GM19193 (cell line): ENCODE results near the gene TMOD1.

ENCODE experiments used
- POLR2A ChIP-seq: IDR thresholded peaks from 4 replicates; pipeline ENCODE4 v1.6.1; 2011; ENCODE audit not compliant: insufficient read depth, insufficient read length; ENCODE audit errors: extremely low read depth

TMOD1 gene

DNA sequence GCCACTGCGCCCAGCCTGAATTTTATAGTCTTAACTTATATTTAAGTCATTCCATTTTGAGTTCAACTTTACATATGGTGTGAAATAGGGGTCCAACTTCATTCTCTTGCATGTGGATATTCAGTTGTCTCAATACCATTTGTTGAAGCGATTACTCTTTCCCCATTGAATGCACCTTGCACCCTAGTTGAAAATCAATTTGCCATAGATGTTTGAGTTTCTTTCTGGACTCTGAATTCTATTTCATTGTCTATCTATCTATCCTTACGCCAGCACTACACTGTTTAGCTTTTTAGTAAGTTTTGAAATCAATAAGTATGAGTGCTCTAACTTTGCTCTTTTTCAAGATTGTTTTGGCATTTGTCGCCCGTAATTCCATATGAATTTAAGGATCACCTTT lies 49.8 kb downstream of the TMOD1 start:
- no peak for TF ChIP-seq POLR2A

GRCh38 chr9:97553141-97553540 lies 51.7 kb downstream of the TMOD1 start:
- TF ChIP-seq POLR2A: no peak

DNA sequence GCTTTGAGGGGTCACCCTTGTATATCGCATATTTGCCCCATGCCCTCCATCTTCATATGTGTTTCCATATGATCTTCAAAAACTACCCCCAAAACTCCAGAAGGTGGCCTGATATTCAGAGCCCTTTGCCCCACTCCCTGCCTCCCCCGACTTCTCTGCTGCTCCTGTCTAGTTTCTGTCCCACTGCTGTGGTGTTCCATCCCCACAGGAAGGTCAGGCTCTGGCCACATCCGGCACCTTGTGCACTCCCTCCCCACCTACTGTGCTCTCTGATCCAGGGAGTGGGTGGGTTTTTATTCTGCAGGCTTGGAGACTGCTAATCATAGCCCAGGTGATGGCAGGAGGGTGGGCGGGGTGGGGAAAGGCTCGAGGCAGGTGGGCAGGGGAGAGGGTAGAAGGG lies 52.4 kb downstream of the TMOD1 start:
- TF ChIP-seq POLR2A: no peak

DNA sequence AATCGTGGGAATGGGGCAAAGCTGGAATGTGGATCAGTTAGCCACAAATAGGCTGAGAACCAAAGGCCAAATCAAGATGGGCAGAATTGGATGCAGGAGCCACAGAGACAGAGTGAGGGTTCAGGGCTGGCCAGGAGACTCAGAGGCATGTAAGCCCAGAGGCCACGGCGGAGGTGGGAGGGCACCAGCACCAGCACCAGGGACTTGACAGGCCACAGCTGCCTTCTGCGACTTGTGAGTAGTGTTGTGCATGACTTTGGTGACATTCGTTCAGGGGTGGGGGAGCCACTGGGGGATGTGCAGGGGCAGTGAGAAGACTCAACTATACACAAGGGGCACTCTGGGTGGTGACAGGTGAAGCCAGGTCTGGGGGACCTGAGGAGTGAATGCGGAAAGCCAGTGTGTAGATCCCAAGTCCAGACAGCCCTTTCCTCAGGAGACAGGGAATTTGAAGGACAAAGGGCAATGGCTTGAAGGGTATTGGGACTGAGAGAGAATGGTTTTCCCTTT lies 53.2 kb downstream of the TMOD1 start:
- TF ChIP-seq POLR2A: no peak

- no peak for TF ChIP-seq POLR2A
Measured at GRCh38 chr9:97555164-97555563, 53.7 kb downstream of the TMOD1 start.

GRCh38 chr9:97556036-97556720 lies 54.7 kb downstream of the TMOD1 start:
- TF ChIP-seq POLR2A: no peak

DNA sequence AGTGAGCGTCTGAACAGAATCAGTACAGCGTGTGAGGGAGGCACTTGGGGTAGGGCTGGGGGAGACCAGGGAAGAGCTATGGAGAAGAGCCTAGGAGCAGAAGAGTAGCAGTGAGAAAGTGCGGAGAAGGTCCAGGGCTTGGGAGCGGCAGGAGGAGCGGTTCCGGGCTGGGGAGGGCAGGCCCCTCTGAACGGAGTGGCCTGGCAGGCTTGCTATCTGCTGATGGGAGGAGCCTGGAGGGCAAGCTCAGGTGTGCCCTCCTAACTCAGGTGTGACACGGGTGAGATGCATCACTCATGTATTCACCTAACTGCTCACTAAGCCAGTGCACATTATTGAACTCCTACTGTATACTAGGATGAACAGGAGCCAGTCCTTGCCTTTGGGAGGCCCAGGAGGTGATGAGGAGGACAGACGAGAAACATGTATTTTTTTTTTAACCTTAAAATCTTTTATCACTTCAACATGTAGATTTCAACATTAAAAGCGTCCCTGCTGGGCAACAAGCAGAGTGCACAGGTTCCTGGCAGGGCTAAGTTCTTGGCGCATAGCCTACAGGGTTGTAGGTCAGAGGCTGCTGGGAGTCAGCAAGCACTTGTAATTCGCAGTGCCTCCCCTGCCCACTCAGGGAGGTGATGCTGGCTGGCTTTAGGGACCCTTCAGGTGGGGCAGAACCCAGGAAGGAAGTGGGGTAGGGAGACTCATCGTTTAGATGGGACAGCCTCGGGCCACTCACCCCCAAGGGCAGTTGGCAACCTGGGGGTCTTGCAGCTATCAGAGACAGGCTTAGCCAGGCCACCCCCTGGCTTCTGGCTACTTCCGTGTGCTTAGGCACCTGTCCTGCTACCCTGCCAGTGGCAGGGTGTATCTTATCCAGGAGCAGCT lies 55.5 kb downstream of the TMOD1 start:
- TF ChIP-seq POLR2A: no peak

DNA sequence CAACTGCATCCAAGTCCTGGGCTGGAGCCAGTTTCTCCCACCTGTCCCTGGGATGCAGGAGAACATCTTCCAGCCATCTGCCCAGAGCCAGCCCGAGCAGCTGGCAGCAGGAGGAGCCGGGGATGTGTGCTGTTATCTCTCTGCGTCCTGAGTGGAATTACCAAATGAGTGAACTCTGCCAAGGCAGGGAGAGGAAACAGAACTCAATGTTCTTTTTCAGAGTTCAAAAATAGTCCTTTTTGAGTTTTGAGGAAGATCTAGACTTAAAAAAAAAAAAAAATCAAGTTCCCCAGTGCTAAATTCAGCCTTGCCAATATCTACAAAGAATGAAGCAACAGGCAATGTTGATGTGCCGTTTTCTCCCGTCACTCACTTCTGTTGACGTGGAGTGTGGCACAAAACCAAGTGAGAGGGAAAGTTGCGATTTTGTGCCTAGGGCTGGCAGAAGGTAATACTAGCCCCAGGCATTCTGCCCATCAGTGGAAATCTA lies 56.2 kb downstream of the TMOD1 start:
- no peak for TF ChIP-seq POLR2A

DNA sequence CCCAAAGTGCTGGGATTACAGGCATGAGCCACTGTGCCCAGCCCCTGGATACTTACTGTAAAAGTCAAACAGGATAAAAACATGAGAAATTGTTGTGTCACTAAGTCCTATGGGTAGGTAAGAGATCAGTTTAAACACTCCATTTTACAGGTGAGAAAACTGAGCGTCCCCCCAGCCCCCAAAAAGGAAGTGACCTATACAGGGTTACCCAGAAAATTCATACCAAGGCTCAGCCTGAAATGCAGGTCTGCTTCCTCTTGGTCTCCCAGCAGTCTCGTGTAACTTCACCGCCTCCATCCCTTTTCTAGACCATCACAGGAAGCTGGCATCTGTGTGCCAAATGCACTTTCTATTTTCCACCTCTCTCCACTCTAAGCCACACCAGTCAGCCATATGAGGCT lies 57.2 kb downstream of the TMOD1 start:
- no peak for TF ChIP-seq POLR2A

GRCh38 chr9:97559111-97559514 lies 57.6 kb downstream of the TMOD1 start:
- no peak for TF ChIP-seq POLR2A

GRCh38 chr9:97560154-97560553 lies 58.7 kb downstream of the TMOD1 start:
- TF ChIP-seq POLR2A: no peak

- no peak for TF ChIP-seq POLR2A
Measured at GRCh38 chr9:97560851-97561250, 59.4 kb downstream of the TMOD1 start.

GRCh38 chr9:97561501-97561900 lies 60.0 kb downstream of the TMOD1 start:
- no peak for TF ChIP-seq POLR2A

DNA sequence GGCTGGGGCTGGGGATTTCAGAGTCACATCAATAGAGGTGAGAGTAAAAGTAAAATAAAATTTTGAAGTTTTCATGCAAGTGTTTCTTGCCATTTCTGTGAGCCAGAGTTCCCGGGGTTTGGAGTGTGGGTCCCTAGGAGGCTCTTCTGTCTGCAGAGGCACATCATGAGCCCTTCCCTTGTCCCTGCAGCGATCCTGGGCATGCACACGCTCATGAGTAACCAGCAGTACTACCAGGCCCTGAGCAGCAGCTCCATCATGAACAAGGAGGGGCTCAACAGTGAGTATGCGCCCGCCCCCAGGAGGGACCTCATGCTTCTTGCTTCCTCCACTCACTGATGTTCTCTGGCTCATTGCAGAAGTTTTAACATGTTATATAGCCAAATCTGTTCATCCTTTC lies 61.1 kb downstream of the TMOD1 start:
- no peak for TF ChIP-seq POLR2A

GRCh38 chr9:97563458-97564135 lies 62.1 kb downstream of the TMOD1 start:
- TF ChIP-seq POLR2A: no peak
